Endothelial cell of umbilical vein (primary cell): Measurements from ENCODE around the gene KIF22. TPM values are rescaled to one million over a fixed set of nuclear protein-coding genes. Genes with fewer than 3 reads are reported as not detected.

ENCODE experiments used
- Bru-seq: library from RNA; stranded (reverse); fragments of 400-500 nt; gene quantifications from one replicate; lab custom pipeline; 2021; lab: Mats Ljungman, UMichigan
- BruChase-seq, 2 experiments: library from RNA; stranded (reverse); fragments of 400-500 nt; gene quantifications; one replicate each; lab custom pipeline; 2021; lab: Mats Ljungman, UMichigan
- BruUV-seq: library from RNA; stranded (reverse); fragments of 400-500 nt; replicated peaks from 2 replicates; lab custom pipeline; 2021; lab: Mats Ljungman, UMichigan
- CTCF ChIA-PET: fragments of 300-600, 350-600 bp; sonication (Branson Sonifier 250); formaldehyde crosslinking; loops from one replicate; lab custom pipeline; 2021; ENCODE audit warnings: antibody characterized with exemption, inconsistent platforms; lab: Charles Lee
- POLR2A ChIA-PET: fragments of 300-600, 350-600 bp; sonication (Branson Sonifier 250); formaldehyde crosslinking; loops from one replicate; lab custom pipeline; 2021; ENCODE audit warnings: antibody characterized with exemption, inconsistent platforms; lab: Charles Lee
- DNase-seq: peaks from one replicate; pipeline ENCODE4 v3.0.0-alpha.2; 2011; ENCODE audit warnings: low read depth, low spot score
- FAIRE-seq: peaks from 2 replicates; lab custom pipeline; 2011; peaks lifted over from hg19 to GRCh38; lab: Jason Lieb, UNC
- H2AFZ ChIP-seq: 2 replicates; pipeline ENCODE4 v1.6.0; 2012; ENCODE audit warnings: low read depth, low read length, control low read depth, inconsistent platforms
- H3K27ac ChIP-seq: 2 replicates; pipeline ENCODE4 v1.5.1; 2011; ENCODE audit warnings: low read depth, mild to moderate bottlenecking, control low read depth, low read length, moderate library complexity; ENCODE audit not compliant: insufficient read depth
- H3K27me3 ChIP-seq, 2 experiments: 2 replicates each; pipeline versions ENCODE4 v1.6.0 to v1.6.1; 2011; ENCODE audit warnings: low read length in 2 of 2, mixed read lengths in 1 of 2; ENCODE audit not compliant: control insufficient read depth in 2 of 2, insufficient read depth in 2 of 2
- H3K36me3 ChIP-seq, 2 experiments: 2 replicates in 1 of 2; 3 replicates in 1 of 2; pipeline ENCODE4 v1.5.1; 2011; ENCODE audit warnings: low read length in 2 of 2, mild to moderate bottlenecking in 1 of 2, moderate library complexity in 1 of 2; ENCODE audit not compliant: control insufficient read depth in 2 of 2, insufficient read depth in 2 of 2; ENCODE audit errors: extremely low read depth in 1 of 2
- H3K4me1 ChIP-seq: 3 replicates; pipeline ENCODE4 v1.5.1; 2011; ENCODE audit warnings: mild to moderate bottlenecking, low read length; ENCODE audit not compliant: control insufficient read depth, insufficient read depth; ENCODE audit errors: extremely low read depth
- H3K4me2 ChIP-seq: 2 replicates; pipeline ENCODE4 v1.6.1; 2011; ENCODE audit warnings: low read length, control low read depth, mixed read lengths; ENCODE audit not compliant: insufficient read depth
- H3K4me3 ChIP-seq, 3 experiments: fragments of 200-600 bp in 1 of 3; sonication (generic), shearing (Covaris generic) in 1 of 3; replicated peaks in 1 of 3; 2 replicates each; pipeline ENCODE4 v1.5.1; 2011 to 2016; ENCODE audit warnings: control low read depth in 3 of 3, low read length in 3 of 3, mild to moderate bottlenecking in 2 of 3, inconsistent platforms in 1 of 3, low read depth in 1 of 3, moderate library complexity in 1 of 3; ENCODE audit not compliant: insufficient read depth in 1 of 3
- H3K79me2 ChIP-seq: 2 replicates; pipeline ENCODE4 v1.6.0; 2012; ENCODE audit warnings: low read length, inconsistent platforms; ENCODE audit not compliant: control insufficient read depth, insufficient read depth
- H3K9ac ChIP-seq: replicated peaks from 2 replicates; pipeline ENCODE3; 2011; ENCODE audit warnings: low read length, control low read depth; ENCODE audit not compliant: insufficient read depth; ENCODE audit errors: extremely low read depth
- H3K9me1 ChIP-seq: replicated peaks from 3 replicates; pipeline ENCODE4 v1.6.0; 2011; ENCODE audit warnings: mild to moderate bottlenecking, low read length; ENCODE audit not compliant: control insufficient read depth, insufficient read depth; ENCODE audit errors: extremely low read depth
- H3K9me3 ChIP-seq: replicated peaks from 2 replicates; pipeline ENCODE4 v1.5.1; 2012; ENCODE audit warnings: low read length, inconsistent platforms; ENCODE audit not compliant: control insufficient read depth, insufficient read depth
- H4K20me1 ChIP-seq: replicated peaks from 2 replicates; pipeline ENCODE3; 2011; ENCODE audit warnings: mild to moderate bottlenecking, low read length; ENCODE audit not compliant: control insufficient read depth, insufficient read depth; ENCODE audit errors: extremely low read depth
- EZH2 ChIP-seq: IDR thresholded peaks from 2 replicates; pipeline ENCODE4 v1.6.1; 2012; ENCODE audit warnings: borderline replicate concordance, low read depth, mild to moderate bottlenecking, moderate library complexity, low read length, inconsistent platforms; ENCODE audit not compliant: severe bottlenecking
- MYC ChIP-seq: IDR thresholded peaks from one replicate; pipeline ENCODE4 v1.6.1; 2011; ENCODE audit warnings: mild to moderate bottlenecking, low read depth, low read length
- POLR2A ChIP-seq: IDR thresholded peaks from 2 replicates; pipeline ENCODE4 v1.6.1; 2012; ENCODE audit warnings: low read depth, mild to moderate bottlenecking, control low read depth, low read length
- POLR2AphosphoS5 ChIP-seq: IDR thresholded peaks from 2 replicates; pipeline ENCODE4 v1.6.1; 2012; ENCODE audit warnings: low read depth, mild to moderate bottlenecking, control low read depth, low read length, moderate library complexity; ENCODE audit not compliant: insufficient read depth
- dilution Hi-C: fragments of 300-500 bp; cut with MboI; formaldehyde crosslinking; loops from one replicate; pipeline ENCODE4 v1.15.0; 2019; ENCODE audit warnings: low sequenced_read_pairs; ENCODE audit not compliant: extremely low pct_ligation_motif_present
- intact Hi-C: fragments of 100-400 bp; cut with micrococcal nuclease; formaldehyde crosslinking; loops from one replicate; pipeline ENCODE4 v1.10.0; 2022
- long read RNA-seq: library from polyadenylated mRNA; stranded (forward); transcript quantifications from one replicate; pipeline ENCODE4 v2.0.0, GENCODE V29; 2021
- polyA minus RNA-seq, 3 experiments: library from RNA; depleted of rRNA, polyadenylated mRNA; stranded (reverse); fragments of >200 nt; gene quantifications; 1 replicate in 1 of 3; 2 replicates in 2 of 3; pipeline ENCODE4 v1.2.3, GENCODE V29; 2011
- polyA plus RNA-seq, 4 experiments: library from polyadenylated mRNA; depleted of rRNA in 3 of 4; stranded (reverse) in 3 of 4; unstranded in 1 of 4; fragments of >200 nt; gene quantifications; 2 replicates each; pipeline versions ENCODE4 v1.2.1 to v1.2.3, GENCODE V29; 2011 to 2012; ENCODE audit warnings: missing spikeins in 1 of 4
- total RNA-seq: library from RNA; stranded (reverse); gene quantifications from 2 replicates; pipeline ENCODE4 v1.2.3, GENCODE V29; 2021
- TF ChIP-seq, protein P1 (sequence below), 2 donors: IDR thresholded peaks; 1 replicate in 1 of 2; 2 replicates in 1 of 2; pipeline ENCODE4 v1.5.1; 2011; ENCODE audit warnings: low read length in 2 of 2, mild to moderate bottlenecking in 2 of 2, moderate library complexity in 2 of 2, control low read depth in 1 of 2, inconsistent platforms in 1 of 2, low read depth in 1 of 2; ENCODE audit not compliant: insufficient read depth in 1 of 2; ENCODE audit errors: extremely low read depth in 1 of 2

KIF22 gene
- total RNA-seq (82.3 and 90.0 TPM in 2 replicates), polyA plus RNA-seq (67.3 and 67.9 TPM in 2 replicates), polyA minus RNA-seq (71.8 and 80.2 TPM in 2 replicates), Bru-seq, nascent RNA (percentile 66 among the genes with signal in this experiment), BruChase-seq, experiment 1, labeled RNA remaining after a 6-hour chase (percentile 83 among the genes with signal in this experiment), BruChase-seq, experiment 2, labeled RNA remaining after a 2-hour chase (percentile 72 among the genes with signal in this experiment)
- 68.7 and 72.0 TPM in 2 replicates for polyA plus RNA-seq (2011; cell fraction: cytosol; rRNA removed)
- polyA plus RNA-seq (2011; cell fraction: nucleus; rRNA removed), result 198 and 265 TPM in 2 replicates
- 27.8 and 49.7 TPM in 2 replicates for polyA plus RNA-seq (2012)
- polyA minus RNA-seq (2011; cell fraction: cytosol; rRNA and poly(A)+ RNA removed), result 95.7 TPM
- polyA minus RNA-seq (2011; cell fraction: nucleus; rRNA and poly(A)+ RNA removed), result 55.3 and 92.1 TPM in 2 replicates
- long read RNA-seq, transcript KIF22-201 (14 exons, 2,113 nt), result major isoform, 261 of 328 reads
- long read RNA-seq, partial matches to known transcripts, result 31 of 328 reads
- long read RNA-seq, other reads (novel, unspliced or antisense), result 36 of 328 reads

- Histone ChIP-seq H3K9ac (peak within 1 kb of the TSS; percentile 77), H3K27ac (peak within 1 kb of the TSS; percentile 13), H2AFZ (peak within 1 kb of the TSS; percentile 98), H3K9me1 (no peaks in the 10 kb centered on the region), H3K27me3 (no peaks in the 10 kb centered on the region), H3K36me3 (no peaks in the 10 kb centered on the region), H3K79me2 (peaks cover 48% of the 10 kb centered on the region), H3K4me1 (peaks cover 23% of the 10 kb centered on the region), H3K4me3 (peak within 1 kb of the TSS; percentile 80 to 93 (median 88)), H3K9me3 (no peaks in the 10 kb centered on the region), H4K20me1 (no peaks in the 10 kb centered on the region), H3K4me2 (peak within 1 kb of the TSS; percentile 87)
- DNase-seq, result peak; percentile 99
- dilution Hi-C loops, result no loop called here
- ChIA-PET CTCF (interaction anchor here (0.7 to 6.3 kb wide), 16 partner anchors 11 to 98 kb away, joined by 3 to 34 read pairs (median 4); partner anchors contain the start of genes CDIPT and PAGR1), POLR2A (interaction anchor here (1.0 to 1.2 kb wide), 3 partner anchors 14 to 183 kb away, joined by 3 to 9 read pairs (median 3); partner anchors contain the start of gene TAOK2)
- BruUV-seq, result no TSS peak
- intact Hi-C loops, result loop anchor here (1.0 to 5.0 kb wide), 5 partner anchors 15 to 187 kb away; partner anchors contain the start of genes CDIPT and PAGR1
- FAIRE-seq, result peak; percentile 99
- TF ChIP-seq POLR2A, result peak; percentile 70
- peak; percentile 7 for TF ChIP-seq MYC
- TF ChIP-seq, protein P1, sequence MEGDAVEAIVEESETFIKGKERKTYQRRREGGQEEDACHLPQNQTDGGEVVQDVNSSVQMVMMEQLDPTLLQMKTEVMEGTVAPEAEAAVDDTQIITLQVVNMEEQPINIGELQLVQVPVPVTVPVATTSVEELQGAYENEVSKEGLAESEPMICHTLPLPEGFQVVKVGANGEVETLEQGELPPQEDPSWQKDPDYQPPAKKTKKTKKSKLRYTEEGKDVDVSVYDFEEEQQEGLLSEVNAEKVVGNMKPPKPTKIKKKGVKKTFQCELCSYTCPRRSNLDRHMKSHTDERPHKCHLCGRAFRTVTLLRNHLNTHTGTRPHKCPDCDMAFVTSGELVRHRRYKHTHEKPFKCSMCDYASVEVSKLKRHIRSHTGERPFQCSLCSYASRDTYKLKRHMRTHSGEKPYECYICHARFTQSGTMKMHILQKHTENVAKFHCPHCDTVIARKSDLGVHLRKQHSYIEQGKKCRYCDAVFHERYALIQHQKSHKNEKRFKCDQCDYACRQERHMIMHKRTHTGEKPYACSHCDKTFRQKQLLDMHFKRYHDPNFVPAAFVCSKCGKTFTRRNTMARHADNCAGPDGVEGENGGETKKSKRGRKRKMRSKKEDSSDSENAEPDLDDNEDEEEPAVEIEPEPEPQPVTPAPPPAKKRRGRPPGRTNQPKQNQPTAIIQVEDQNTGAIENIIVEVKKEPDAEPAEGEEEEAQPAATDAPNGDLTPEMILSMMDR (IDR thresholded peaks at IDR 0.05; ENCODE audit: extremely low read depth in 1 of 2, insufficient read depth in 1 of 2, low read depth in 1 of 2, low read length in 2 of 2), result peak; percentile 85 to 90
- peak; percentile 80 for TF ChIP-seq POLR2AphosphoS5
- no peak for TF ChIP-seq EZH2
These were observed at the start of gene KIF22 for GRCh38 chr16:29790183-29790948. Gene KIF22, plus strand, starts transcription at chr16:29790751. Its CDS starts 9 bp downstream, at chr16:29790760.
